ENCODE results near the gene FBXL13.
"Not testable (repeated sequence)": the region's sequence is repeated elsewhere in the genome, so short reads cannot be mapped to it uniquely, and the experiment has no call there.

Gene FBXL13

DNA sequence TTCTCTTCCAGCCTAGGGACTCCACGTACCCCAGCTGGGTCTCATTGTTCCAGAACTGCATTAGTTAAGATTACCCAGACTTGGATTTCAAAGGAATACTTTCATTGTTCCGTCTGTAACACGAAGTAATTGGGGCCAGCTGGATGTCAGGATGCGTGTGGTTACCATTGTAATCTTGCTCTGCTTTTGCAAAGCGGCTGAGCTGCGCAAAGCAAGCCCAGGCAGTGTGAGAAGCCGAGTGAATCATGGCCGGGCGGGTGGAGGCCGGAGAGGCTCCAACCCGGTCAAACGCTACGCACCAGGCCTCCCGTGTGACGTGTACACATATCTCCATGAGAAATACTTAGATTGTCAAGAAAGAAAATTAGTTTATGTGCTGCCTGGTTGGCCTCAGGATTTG is 140.8 kb downstream of the FBXL13 start:
- DNase-seq = no peak

DNA sequence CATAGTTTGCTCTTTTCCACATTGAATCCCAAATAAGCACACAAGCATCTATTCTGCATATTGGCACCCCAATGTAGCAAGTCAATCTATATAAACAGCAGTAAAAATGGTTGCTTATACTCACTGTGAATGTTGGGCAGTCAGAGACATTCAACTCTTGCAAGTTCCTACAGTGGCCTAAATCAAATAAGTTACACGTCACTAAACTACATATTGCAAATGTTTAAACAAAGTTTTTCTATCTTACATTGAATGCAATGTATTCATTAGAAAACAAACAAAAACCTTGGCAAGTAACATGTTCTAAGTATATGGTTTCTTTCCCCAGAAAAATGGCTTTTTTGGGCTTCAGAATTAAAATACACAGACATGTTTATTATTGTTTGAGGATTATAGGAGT is 142.8 kb downstream of the FBXL13 start:
- DNase-seq = no peak

DNA sequence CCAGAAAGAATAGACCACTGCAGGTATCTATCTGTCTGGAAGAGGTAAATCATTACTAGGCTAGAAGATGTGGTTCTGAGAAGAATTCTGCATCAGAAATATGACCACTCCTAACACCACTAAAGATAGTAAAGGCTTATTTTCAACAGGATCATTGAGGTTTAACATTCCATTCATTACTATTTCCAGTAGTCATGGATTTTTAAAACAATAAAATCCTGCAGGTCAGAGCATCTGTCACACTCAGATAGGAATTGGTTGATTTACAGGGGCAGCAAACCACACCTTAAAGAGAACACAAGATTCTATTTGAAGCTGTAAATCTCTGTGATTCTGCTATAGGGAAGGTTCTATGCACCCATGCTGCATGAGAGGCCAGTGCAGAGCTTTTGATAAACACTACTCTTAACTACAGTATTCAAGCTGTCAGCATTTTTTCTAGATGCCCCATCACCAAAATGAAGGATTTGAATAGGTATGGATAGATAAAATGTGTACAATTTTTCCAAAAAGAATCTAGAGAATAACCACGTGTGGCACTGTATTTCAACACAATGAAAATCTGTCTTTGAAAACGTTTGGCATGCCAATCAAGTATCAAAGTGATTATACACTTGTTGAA is 147.2 kb downstream of the FBXL13 start:
- no peak for DNase-seq

DNA sequence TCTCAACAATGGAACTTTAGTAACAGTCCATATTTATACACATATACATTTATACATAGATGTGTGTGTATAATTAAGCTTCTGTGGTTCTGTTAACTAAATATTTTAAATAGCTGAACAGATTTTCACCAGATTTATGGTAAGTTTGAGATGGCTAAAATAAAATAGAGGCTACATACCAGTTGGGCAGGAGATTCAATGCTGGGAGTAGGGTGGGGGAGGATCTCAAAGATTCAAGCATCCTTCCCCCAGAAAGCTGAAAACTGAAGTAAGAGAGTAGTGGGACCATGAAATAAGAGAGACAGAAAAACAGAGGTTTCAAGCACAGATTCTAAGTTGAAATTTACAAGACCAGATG is 147.8 kb downstream of the FBXL13 start:
- no peak for DNase-seq

DNA sequence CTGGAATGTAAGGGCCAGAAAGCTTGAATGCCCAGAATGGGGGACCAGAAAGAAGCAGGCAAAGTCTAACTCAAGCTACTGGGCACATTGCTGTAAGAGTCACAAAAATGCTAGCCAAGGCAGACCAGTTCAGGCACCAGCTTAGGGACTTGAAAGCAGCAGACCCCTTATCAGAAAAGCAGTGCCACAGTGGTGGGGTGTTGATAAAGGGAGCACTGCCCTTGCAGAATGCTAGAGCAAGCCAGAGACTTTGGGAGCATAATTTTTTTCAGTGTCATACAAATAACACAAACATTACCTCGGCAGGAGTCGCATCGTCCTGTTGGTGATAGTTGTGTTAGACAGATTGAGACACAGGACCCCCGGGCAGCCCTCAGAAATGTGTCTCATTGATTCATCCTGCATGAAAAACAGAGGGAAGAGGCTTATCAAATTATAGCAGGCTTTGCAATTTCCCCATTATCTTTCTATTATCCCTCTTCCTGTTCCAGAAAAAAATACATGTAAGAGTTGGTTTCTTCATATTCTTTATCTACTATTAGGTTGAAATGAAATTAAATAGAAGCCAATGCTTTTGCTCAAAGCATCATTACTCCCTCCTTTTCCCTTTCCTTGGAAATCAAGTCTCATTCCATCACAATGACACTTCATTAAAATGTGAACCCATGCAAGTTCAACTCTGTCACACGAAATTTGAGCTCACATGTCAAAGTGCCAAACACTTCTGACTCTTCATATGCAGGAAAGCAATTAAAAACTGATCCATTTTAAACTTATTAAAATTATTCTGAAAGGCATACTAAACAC is 148.4 kb downstream of the FBXL13 start:
- no peak for DNase-seq

DNA sequence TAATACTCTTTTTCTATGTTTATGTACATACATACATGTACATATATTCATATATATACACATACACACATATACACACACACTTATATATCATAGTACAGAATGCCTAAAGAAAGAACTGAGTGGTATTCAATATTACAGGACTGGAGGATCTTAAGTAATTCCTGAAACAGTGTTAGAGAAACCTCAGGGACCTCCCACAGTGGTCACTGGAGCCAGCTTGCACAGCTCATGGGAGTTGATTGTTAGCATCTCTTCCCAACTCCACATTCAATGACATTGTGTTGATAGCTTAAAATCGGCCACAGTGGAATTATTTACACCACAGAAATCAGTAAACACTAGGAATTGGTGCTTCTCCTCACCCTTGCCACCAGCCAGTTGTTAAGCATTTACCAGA is 155.8 kb downstream of the FBXL13 start:
- no peak for DNase-seq

DNA sequence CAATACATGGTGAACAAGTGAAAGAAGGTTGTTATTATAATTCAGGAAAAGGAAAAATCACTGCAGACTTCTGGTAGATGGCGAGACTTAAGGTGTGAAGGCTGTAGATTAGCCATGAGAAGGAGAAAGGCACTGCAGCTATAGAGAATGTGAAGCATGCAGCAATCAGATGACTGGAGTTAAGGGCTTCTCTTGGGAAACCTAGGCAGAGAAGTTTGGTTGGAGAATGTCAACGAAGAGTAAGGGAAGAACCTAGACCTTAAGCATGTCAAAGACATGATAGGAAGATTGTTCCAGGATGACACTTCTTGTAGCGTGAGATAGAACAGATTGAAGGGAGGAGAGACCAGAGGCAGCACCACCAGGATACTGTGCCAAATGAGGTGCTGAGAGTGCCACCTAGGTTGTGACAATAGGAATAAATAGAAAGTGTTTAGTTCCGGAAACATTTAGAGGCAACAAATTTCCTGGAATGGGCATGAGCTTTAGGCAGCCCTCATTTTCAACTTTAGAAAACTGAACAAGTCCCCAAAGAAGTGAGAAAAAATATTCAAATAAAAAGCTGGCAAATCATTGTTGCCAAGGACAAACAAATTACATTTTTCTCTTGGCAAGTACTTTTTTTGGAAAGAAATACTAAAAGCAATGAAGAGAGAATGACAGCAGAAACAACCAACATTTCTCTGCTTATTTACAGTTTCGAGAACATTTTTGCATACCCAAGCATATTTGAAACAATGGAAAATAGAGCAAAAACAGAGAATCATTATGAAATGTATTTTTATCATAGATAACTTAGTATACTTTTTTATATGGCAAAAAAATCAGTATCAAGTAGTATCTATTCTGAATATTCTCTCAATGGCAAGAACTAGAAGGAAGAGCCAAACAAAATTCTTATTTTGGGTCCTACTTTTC is 156.9 kb downstream of the FBXL13 start:
- DNase-seq = no peak

DNA sequence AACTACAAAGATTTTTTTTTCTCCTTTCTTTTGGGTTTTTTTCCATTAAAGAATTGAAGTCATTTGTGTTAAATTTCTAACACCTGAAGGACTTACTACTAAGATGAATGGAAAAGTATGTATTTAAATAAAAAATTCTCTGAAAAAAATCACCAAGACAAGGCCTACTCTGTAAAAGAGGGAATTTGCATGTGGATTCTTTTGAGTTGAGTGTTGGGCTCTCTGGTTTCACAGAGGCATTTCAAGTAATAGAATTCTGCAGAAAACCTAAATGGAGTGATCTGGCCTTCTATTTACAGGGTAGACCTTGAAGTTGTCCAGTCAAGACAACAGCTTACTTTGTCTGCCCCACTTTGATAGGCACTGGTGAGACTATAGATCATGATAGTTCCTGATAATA is 157.7 kb downstream of the FBXL13 start:
- no peak for DNase-seq

DNA sequence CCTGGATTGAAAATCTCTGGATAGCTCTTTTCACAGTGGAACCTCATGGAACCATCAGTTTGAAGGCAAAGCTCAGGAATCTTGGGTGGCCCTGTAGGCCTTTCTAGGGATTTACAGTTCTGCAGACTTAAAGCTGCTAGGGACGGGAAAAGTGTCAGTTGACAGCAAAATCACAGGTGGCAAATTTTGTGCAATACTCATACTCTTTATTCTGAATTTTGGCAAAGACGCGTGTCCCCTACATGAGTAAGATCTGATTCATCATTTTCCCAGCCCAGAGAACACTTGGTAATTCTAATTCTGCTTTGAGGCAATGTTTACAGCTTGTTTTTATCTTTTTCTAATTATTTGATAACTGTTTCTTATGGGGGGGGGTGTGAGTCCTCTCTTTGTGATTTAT is 158.2 kb downstream of the FBXL13 start:
- no peak for DNase-seq

DNA sequence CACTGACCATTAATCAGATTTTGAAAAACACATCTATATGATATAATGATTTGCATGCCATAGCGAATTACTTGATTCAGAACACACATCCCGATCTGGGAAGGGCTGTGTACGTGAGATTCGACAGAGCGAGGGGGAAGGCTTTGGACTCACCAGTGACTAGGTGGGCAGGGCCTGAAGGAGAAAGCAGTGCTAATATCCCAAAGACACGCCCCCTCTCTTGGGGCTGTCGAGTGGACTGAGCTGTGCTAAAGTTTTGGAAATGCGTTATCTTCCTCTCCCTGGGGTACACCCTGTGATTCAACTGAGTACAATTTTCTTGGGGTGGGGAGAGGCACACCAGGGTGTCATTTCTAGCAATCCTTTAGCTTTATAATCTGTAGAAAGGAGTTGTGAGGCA is 160.0 kb downstream of the FBXL13 start:
- DNase-seq = no peak

DNA sequence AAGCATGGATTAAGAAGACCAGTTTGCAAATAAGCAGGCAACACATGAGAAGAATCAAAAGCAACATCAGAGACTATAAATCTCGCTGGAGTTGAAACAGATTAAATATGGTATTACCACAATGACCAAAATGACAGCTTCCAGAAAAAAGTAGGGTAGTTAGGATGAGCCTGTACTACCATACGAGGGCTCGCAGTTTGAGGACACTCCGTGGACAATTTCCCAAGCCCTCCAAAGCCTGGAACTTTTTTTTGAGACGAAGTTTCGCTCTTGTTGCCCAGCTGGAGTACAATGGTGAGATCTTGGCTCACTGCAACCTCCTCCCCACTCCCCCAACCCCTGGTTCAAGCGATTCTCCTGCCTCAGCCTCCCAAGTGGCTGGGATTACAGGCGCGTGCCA is 160.8 kb downstream of the FBXL13 start:
- no peak for DNase-seq

DNA sequence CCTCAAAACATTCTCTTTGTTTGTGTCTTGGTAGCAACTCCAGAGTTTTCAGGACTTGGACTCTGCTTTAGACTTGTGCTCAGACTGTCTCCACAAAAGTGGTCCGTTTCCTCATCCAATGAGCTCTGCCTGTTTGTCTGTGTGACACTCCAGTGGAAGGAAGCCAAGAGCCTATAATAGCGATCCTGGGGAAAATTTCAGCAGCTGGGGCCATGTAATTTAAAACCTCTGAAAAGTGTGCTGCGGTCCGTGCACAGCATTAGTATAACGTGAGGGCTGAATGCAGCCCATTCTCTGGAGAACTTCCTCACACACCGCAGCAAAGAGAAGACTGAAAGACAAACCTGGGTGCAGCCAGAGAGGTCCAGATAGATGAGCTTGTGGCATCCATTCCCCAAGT is 161.9 kb downstream of the FBXL13 start, which contains the start of gene LRRC17:
Gene LRRC17, plus strand, starts transcription at position 259 of the 400 bp plus-strand sequence. CDS start 20,914 bp downstream, outside the sequence.
- no peak for DNase-seq

DNA sequence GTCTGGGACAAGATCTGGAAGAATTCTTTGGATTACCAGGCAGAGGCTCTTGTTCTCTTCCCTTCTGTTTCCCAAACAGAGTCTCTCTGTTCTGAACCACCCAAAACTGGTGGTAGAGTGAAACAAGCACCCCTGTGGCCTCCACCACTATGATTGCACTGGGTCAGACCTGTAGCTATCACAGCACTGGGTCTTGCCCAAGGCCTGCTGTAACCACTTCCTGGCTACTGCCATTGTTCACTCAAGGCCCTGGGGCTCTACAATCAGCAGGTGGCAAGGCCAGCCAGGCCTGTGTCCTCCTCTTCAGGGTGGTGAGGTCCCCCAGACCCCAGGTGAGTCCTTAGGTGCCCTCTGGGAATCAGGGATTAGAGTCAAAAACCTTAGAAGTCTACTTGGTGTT is 165.9 kb downstream of the FBXL13 start:
- DNase-seq = no peak

DNA sequence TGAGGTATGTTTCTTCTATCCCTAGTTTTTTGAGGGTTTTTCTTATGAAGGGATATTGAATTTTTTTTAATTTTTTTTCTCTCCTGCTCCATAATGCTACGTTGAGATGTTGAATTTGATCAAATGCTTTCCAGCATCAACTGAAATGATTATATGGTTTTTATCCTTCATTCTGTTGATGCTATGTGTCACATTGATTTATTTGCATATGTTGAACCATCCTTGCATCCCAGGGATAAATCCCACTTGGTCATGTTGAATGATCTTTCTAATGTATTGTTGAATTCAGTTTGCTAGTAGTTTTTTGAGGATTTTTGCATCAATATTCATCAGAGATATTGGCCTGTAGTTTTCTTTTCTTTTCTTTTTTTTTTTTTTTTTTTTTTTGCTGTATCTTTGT is 171.0 kb downstream of the FBXL13 start:
- DNase-seq = not testable (repeated sequence)

DNA sequence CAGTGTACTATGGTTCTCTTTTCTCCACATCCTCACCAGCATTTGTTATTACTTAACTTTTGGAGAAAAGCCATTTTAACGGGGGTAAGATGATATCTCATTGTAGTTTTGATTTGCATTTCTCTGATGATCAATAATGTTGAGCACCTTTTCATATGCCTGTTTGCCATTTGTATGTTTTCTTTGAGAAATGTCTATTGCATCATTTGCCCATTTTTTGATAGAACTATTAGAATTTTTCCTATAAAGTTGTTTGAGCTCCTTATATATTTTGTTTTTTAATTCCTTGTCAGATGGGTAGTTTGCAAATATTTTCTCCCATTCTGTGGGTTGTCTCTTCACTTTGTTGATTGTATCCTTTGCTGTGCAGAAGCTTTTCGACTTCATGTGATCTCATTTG is 172.5 kb downstream of the FBXL13 start:
- not testable (repeated sequence) for DNase-seq

DNA sequence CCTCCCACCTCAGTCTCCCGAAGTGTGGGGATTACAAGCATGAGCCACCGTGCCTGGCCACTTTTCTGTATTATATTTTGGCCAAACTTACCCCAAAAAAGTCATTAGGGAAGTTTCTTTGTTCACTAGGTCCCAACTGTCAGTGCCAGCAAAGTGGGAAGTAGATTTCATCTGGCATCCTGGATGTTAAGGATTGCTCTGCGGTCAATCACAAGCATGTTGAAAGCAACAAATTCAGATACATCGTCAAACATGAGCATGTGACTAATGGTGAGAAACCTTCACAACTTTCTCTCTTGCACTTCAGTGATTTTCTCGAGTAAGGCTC is 176.1 kb downstream of the FBXL13 start:
- DNase-seq = no peak

DNA sequence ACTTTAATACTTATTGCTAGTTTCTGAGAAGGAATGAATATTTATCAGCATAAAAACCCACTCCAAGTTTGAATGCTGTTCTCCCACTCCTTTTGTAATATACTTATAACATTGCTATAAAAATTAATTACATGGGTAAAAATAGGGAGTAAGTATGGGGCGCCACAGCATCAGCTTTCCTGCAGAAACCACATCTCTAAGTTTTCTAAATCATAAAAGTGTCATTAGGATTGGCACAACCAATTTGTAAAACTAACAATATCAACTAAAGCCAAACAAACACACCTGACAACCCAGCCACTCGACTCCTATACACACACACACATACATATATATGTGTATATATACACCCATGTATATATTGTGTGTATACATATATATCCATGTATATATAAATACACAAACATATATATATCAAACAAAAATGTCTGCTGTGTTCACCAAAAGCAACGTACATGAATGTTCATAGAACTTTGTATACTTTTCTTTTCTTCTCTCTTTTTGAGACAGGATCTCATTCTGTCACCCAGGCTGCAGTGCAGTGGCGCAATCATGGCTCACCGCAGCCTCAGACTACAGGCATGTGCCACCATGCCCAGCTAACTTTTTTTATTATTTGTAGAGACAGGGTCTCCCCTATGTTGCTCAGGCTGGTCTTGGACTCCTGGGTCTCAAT is 176.6 kb downstream of the FBXL13 start:
- no peak for DNase-seq

DNA sequence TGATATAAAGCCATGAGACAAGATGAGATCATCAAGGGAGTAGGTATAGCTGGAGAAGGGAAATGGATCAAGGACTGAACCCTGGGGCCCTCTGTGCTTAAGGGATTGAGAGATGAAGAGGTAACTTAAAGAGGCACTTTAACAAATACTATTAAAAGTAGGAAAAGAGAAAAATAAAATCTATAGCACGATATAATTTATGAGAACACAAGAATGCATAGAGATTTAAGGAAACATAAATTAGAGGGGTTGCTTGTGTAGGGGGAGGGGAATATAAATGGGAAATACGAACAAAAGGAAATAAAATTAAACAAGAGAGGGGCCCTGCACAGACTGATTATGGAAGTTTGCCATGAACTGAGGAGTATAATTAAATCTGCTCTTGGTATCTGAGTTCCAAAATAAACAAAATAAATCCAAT is 177.4 kb downstream of the FBXL13 start:
- DNase-seq = no peak

DNA sequence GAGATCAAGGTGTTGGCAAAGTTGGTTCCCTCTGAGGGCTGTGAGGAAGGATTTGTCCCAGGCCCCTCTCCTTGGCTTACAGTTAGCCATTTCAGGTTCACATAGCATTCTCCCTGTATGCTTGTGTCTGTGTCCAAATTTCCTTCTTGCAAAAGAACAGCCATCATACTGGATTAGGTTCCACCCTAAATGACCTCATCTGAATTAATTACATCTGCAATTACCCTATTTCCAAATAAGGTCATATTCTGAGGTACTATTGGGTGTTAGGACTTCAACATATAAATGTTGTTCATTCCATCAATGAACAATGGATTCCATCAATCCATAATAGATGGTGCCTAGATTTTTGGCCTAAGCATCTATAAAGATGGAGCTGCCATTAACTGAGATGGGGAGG is 178.0 kb downstream of the FBXL13 start:
- DNase-seq = no peak

DNA sequence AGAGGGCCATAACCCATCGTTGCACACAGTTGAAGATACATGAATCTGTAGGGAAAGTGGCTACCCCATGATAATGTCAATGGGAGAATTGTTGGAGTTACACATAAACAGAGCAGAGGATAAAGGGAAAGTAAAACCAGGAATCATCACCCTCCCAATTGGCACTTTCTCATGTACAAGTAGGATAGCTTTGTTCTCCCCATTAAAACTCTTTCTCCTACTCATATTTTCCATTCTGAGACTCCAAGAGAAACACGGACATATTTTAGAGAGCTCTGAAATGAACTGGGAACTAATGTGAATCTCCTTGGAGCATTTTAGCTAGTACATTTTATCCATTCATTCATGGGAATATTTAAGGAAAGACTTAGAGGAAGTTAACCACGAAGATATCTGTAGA is 179.0 kb downstream of the FBXL13 start:
- no peak for DNase-seq

DNA sequence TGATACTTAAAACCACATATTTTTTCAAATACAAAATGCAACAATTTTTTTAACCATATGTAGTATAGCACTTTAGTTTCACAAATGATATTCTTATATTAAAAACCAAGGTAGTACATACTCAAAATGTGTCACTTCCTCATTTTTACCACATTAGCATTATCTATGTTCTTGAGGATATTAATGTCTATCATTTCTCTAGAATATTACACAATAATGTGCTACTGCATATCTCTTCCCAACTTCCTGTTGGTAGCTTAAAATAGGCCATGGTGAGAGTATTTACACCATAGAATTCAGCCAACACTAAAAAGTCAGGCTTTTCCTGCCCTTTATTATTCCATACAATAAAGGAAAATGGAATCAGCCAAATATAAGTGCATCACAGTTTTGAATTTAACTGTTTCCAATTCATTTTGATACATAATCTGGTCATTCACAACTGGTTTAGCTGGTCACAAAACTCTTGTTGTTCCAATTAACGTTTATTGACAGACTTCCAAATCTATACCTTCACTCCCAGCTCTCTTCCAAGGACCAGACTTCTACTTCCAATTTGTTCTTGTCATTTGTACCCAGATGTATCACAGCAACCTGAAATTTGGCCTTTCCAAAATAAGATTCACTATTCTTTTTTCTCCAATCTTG is 181.8 kb downstream of the FBXL13 start:
- DNase-seq = no peak

DNA sequence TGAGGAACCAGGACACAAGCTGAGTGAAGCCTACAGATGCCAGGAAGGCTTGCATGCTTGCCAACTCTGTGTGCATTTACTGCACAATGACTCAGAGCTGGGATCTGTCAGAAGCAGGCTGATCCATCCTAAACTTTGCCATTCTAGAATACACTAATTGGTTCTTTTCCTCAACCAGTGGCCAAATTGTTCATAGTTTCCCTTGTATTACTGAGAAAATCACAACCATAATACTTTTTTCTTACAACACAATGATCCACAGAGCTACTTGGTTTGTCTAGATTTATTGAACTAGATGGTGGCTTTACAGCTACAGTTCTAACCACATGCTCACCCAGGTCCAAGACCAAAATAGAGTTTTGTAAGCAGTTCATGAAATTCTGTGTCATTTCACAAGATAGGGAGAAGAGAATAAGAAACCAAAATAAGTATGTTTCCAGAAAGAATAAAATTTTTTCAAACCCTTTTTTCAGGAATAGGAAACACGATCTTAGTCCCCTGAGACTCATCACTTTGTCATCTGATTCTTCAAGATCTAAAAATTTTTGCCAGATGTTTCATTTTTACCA is 182.8 kb downstream of the FBXL13 start:
- no peak for DNase-seq

All from activated naive CD4-positive, alpha-beta T cell treated with Interleukin-2 at 50 U/mL for 16 hours (primary cell).